ENCODE measurements around the gene REEP6. TPM values are rescaled to one million over a fixed set of nuclear protein-coding genes. Genes with fewer than 3 reads are reported as not detected.

Gene REEP6
- total and polyA plus RNA-seq, 2 of the 4 experiments (the other 2 are of a cell fraction), result 1.3 to 2.2 TPM

- Histone ChIP-seq H4K20me1 (ENCODE audit: insufficient read depth, low read length) (peaks cover 51% of the 10 kb centered on the region), H3K9me3 (ENCODE audit: control insufficient read depth, insufficient read depth, low read length) (no peaks in the 10 kb centered on the region), H3K4me2 (ENCODE audit: low read depth, low read length) (no peak overlapping the region), H2BK120ac (ENCODE audit: low read depth, low read length) (no peak overlapping the region), H3K4me3 (ENCODE audit: insufficient read depth, low read depth, low read length) (no peak overlapping the region), H2AK9ac (replicated peaks; ENCODE audit: low read depth, low read length, poor library complexity) (no peak overlapping the region), H4K91ac (ENCODE audit: insufficient read depth, low read depth, low read length) (no peak overlapping the region), H2BK15ac (ENCODE audit: low read depth, low read length) (no peak overlapping the region), H3K9ac (ENCODE audit: low read depth, low read length) (no peak overlapping the region), H4K8ac (ENCODE audit: low read depth in 2 of 2, low read length in 2 of 2) (no peak overlapping the region), H2BK5ac (ENCODE audit: low read depth, low read length, poor library complexity, severe bottlenecking) (no peak overlapping the region), H2AK5ac (ENCODE audit: low read depth, low read length) (no peak overlapping the region), H3K23ac (ENCODE audit: low read depth, low read length) (no peak overlapping the region), H3K14ac (replicated peaks; ENCODE audit: low read depth, low read length) (no peak overlapping the region), H4K5ac (ENCODE audit: low read depth, low read length) (no peak overlapping the region), H2BK20ac (ENCODE audit: low read depth, low read length) (no peak overlapping the region), H3K4me1 (ENCODE audit: control insufficient read depth, insufficient read depth, low read length) (peaks cover 5% of the 10 kb centered on the region; the same call in 1 of the 2 replicates), H3K27me3 (ENCODE audit: control insufficient read depth, insufficient read depth, low read length) (peaks cover 55% of the 10 kb centered on the region), H3K79me1 (ENCODE audit: low read depth in 1 of 2, low read length in 2 of 2) (peaks cover 0 to 7% of the 10 kb centered on the region in 2 experiments; a peak in 2 of 4 replicates), H3K27ac (ENCODE audit: insufficient read depth, low read length) (no peak overlapping the region), H3K4ac (ENCODE audit: low read depth, low read length) (no peak overlapping the region), H3K36me3 (ENCODE audit: control insufficient read depth, insufficient read depth, low read length) (peaks cover 3% of the 10 kb centered on the region), H3K9me1 (ENCODE audit: insufficient read depth, low read length) (no peaks in the 10 kb centered on the region), H2AFZ (replicated peaks; ENCODE audit: low read length, poor library complexity) (no peak overlapping the region), H3K18ac (ENCODE audit: low read depth, low read length) (no peak overlapping the region), H3K56ac (ENCODE audit: extremely low read depth, insufficient read depth, low read length) (no peak overlapping the region)
- intact Hi-C loops (cut with micrococcal nuclease), result no loop called here
- BruUV-seq (replicated peaks), result no TSS peak
- no peak for TF ChIP-seq RFX5 (IDR thresholded peaks at IDR 0.05; ENCODE audit: low read depth, low read length)
- no peak for TF ChIP-seq USF2 (IDR thresholded peaks at IDR 0.05; ENCODE audit: low read depth, low read length)
- no peak for TF ChIP-seq POLR2A (IDR thresholded peaks at IDR 0.05; ENCODE audit: low read depth, low read length)
- 80% methylated on average over 1 of the region's 4 CpGs; no CpG with 5 or more reads in 1 of the 2 experiments for WGBS, 2 experiments (ENCODE audit: extremely low coverage in 2 of 2, insufficient read length in 1 of 2)
- ChIA-PET POLR2A (ENCODE audit: unreplicated experiment) (no interaction called here), CTCF (no interaction called here)
- in situ Hi-C loops (cut with MboI; ENCODE audit: low sequenced_read_pairs), result no loop called here
- dilution Hi-C loops (cut with HindIII; ENCODE audit: low sequenced_read_pairs, unreplicated experiment), result no loop called here
- no peak for DNase-seq
- no peak for ATAC-seq (ENCODE audit: low read depth)
These were observed 43.5 kb upstream of the REEP6 start for GRCh38 chr19:1447504-1447903.
